Measurements from ENCODE around the gene ABCD4.

Gene ABCD4

GRCh38 chr14:74257941-74258763, 44.6 kb downstream of the ABCD4 start:
- no peak for DNase-seq

- peak; percentile 37 for DNase-seq
Measured at GRCh38 chr14:74257078-74257940, 45.4 kb downstream of the ABCD4 start.

DNA sequence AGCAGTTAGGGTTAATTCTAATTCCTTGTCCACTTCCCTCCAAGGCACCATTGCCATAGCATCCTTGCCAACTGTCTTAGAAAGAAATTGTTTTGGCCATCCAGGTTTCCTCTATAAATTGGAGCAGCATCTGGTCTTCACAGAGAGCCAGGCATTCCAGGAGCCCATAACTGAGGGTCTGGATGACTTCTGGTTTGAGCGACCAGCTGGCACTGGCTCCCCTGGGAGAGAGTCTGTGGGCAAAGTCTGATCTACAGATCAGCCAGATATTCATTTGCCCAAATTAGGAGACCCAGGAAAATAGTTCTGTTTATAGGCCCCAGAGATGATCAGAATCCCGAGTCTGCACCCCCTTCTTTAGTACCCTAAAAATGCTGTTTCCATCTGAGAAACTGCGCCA, 47.5 kb downstream of the ABCD4 start:
- no peak for DNase-seq

GRCh38 chr14:74249433-74250375, 53.0 kb downstream of the ABCD4 start:
- no peak for DNase-seq

DNA sequence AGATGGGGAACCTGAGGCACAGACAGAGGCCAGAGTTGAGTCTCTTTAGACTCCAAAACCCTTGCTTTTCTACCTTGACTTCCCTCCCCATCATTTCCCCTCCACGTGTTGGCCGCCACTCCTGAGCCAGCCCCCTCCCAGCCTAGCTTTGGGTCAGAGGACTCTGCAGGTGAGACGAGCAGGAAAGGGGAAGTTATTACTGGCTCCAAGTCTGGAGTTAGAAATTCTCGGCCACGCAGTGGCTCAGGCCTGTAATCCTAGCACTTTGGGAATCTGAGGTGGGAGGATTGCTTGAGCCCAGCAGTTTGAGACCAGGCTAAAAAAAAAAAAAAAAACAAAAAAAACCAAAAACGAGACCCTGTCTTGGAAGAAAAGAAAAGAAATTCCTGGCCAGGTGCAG, 54.7 kb downstream of the ABCD4 start:
- DNase-seq: no peak

- DNase-seq: no peak
Measured at GRCh38 chr14:74246542-74246941, 56.2 kb downstream of the ABCD4 start.

- no peak for DNase-seq
Measured at GRCh38 chr14:74245292-74245691, 57.4 kb downstream of the ABCD4 start.

GRCh38 chr14:74244115-74244514, 58.6 kb downstream of the ABCD4 start:
- DNase-seq: no peak

DNA sequence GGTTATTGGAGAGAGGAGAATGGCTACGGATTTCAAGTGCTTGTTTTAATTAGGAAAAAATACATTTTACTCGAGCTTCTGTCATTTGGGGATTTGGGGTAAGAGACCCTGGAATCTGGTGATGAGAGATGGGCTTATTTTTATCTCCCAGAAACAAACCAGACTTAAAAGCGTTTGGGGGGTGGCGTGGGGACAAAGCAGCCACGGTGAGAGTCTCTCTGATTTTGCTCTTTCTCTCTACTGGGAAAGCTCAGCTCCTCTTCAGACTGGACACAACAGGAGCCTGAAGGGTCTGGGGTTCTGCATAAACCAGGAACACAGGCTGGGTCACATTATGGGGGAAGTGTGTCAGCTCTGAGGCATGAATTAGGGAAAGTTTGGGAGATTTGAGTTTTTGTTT, 59.7 kb downstream of the ABCD4 start:
- no peak for DNase-seq

DNA sequence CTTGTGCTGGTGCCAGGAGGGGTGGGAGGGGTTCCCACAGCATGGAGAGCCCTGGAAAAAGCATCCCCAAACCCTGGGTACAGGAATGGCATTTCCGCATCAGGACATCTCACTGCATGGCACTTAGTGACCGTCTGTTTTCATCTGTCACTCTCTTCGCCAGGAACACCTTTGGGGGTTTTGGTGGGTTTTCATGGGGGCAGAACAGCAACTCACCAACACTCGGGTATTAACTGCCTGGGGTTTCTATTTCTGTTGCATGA, 60.0 kb downstream of the ABCD4 start:
- no peak for DNase-seq

DNA sequence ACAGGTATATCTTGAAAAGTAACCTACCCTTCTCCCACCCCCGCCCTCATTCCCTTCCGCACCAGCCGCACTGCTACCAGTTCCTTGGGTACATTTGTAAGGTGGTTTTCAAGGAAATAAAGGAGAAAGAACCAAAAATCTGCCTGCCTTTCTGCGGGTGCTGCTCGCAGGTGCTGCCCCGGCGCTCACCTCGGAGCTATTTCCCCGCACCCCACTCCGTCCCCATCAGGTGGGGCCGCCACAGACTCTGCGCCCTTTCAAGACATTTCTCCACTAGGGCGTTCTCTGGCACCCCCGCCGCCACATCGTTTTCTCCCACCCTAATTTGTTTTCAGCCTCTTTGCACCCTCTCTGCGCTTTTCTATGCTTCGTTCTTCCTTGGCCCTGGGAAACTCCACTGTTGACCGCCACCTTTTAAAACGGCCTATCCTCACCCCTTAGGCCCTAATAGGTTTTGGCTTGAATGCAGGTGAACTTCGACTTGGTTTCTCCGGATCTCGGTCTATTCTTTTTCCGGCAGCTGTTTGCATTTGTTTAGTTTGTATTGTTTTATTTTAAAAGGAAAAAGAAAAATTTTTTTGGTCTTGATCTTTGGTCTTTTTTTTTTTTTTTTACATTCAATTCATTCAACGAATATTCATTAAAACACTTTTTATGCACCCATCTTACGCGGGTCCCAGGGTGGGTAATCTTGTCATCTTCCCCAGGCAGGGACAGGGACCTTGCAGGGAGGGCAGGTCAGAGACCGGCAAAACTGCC, 60.5 kb downstream of the ABCD4 start:
- DNase-seq: no peak

- DNase-seq: no peak
Measured at GRCh38 chr14:74241652-74242017, 61.1 kb downstream of the ABCD4 start.

DNA sequence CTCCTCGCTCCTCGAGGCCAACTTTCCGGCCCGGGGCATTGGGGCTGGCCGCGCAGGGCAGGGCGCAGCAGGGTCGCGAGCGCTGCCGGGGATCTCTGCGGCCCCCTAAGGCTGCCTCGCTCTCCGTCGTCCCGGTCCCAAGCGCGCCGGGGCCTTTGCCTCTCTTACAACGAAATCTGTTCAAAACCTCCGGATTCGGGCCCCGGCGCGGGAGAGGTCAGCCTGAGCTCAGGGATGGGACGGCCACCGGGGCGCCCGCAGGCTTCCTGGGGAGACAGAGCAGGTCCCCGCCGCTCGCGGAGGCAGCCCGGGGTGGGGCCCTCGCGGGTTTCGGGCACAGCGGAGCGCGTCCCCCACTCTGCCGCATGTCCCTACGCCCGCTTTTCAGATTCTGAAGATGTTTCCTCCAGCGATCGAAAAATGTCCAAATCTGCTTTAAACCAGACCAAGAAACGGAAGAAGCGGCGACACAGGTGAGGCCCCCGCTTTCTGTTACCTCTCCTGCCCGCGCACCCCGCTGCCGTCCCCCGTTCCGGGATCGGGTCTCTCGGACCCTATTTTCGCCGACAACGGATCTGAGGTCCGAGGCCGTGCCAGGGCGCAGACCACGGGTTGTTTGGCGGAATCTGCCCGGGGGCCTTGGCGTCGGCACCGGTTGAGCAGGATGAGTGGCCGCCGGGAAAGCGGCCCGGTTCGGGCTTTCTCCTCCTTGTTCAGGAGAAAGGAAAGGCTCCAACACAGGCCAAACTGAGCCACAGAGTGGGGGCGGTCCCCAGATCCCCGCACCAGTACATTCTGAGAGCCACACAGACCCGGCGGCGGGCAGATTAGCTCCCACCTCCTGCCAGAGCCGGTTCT, 61.7 kb downstream of the ABCD4 start:
- DNase-seq: no peak

GRCh38 chr14:74239848-74240793, 62.6 kb downstream of the ABCD4 start:
- DNase-seq: no peak

DNA sequence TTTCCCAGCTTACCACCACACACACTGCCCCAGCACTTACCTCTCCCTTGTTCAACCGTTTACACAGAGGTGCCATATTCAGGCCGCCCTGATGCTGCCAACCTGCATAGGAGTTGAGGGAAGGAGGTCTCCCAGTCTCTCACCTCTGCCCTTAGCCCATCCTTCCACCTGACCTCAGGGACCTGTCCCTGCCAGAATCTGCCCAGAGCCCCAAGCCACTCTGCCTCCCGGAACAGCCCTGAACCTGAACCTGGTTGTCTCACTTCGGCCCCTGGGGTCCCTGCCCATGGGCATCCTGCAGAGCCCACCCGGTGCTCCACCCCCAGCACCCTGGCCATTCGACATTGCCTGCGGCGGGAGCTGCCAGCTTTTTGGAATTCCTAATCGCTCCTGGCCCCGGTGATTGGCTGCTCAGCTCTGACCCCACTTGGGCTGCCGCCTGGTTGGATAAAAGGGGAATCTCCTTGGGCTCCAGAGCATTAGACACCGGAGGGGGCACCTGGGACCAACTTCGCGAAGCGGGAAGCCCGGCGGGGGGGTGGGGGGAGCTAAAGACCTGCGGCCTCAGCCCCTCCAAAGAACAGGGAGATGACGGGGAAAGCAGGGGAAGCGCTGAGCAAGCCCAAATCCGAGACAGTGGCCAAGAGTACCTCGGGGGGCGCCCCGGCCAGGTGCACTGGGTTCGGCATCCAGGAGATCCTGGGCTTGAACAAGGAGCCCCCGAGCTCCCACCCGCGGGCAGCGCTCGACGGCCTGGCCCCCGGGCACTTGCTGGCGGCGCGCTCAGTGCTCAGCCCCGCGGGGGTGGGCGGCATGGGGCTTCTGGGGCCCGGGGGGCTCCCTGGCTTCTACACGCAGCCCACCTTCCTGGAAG, 63.5 kb downstream of the ABCD4 start, which contains the start of gene VSX2:
TSS of gene VSX2 (plus strand) at position 476 of the 874 bp plus-strand sequence. CDS start at position 589, 113 bp downstream.
- DNase-seq: no peak

DNA sequence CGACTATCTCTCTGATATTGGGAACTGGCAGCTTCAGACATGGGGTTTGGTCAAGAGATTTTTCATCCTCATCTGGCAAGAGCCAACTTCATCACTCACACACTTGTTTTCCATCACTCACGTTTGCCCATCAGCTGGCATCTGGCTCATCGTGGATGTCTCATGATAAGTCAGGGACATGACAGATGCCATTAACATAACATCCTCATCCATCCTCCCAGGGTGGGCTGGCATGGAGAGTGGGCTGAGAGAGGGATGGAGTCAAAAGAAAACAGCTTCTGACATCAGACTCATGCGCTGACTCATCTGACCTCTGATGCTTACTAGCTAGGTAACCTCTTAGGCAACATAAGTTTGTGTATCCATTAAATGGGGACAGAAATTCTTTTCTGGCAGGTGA, 65.3 kb downstream of the ABCD4 start:
- no peak for DNase-seq
